ENCODE data around the gene SNRPB.

GRCh38 chr20:2416541-2417212 lies 53.9 kb downstream of the SNRPB start:
- TF ChIP-seq CTCF (conservative IDR thresholded peaks at IDR 0.05; ENCODE audit: low read depth in 2 of 2) (no peak), JUNB (IDR thresholded peaks at IDR 0.05; ENCODE audit: unreplicated experiment) (no peak), EZH2 (IDR thresholded peaks at IDR 0.05; ENCODE audit: low read depth, unreplicated experiment) (no peak), POLR2AphosphoS5 (IDR thresholded peaks at IDR 0.05; ENCODE audit: low read depth) (no peak), REST (IDR thresholded peaks at IDR 0.05; ENCODE audit: unreplicated experiment) (no peak), EZH2phosphoT487 (IDR thresholded peaks at IDR 0.05; ENCODE audit: unreplicated experiment) (no peak), NANOG (IDR thresholded peaks at IDR 0.05; ENCODE audit: borderline replicate concordance) (no peak), ZNF114 (CRISPR knock-in tag; IDR thresholded peaks at IDR 0.05) (no peak), CREB1 (CRISPR knock-in tag; IDR thresholded peaks at IDR 0.05; ENCODE audit: low read depth) (no peak), ETS1 (IDR thresholded peaks at IDR 0.05) (no peak), ZNF462 (CRISPR knock-in tag; IDR thresholded peaks at IDR 0.05) (no peak), STAT1 (IDR thresholded peaks at IDR 0.05; ENCODE audit: unreplicated experiment) (no peak)
